GM18870 (cell line): ENCODE results near the gene C2orf49.

Experiments used
- ATAC-seq: cut with Tn5 transposase; IDR thresholded peaks from one replicate; pipeline ENCODE4 v1.9.1; 2021; ENCODE audit warnings: moderate library complexity; ENCODE audit not compliant: unreplicated experiment

The C2orf49 gene

GRCh38 chr2:105380432-105381100 lies 43.2 kb downstream of the C2orf49 start:
- ATAC-seq = no peak

GRCh38 chr2:105381101-105381668 lies 43.8 kb downstream of the C2orf49 start:
- ATAC-seq = no peak

GRCh38 chr2:105382177-105382576 lies 44.8 kb downstream of the C2orf49 start:
- no peak for ATAC-seq

DNA sequence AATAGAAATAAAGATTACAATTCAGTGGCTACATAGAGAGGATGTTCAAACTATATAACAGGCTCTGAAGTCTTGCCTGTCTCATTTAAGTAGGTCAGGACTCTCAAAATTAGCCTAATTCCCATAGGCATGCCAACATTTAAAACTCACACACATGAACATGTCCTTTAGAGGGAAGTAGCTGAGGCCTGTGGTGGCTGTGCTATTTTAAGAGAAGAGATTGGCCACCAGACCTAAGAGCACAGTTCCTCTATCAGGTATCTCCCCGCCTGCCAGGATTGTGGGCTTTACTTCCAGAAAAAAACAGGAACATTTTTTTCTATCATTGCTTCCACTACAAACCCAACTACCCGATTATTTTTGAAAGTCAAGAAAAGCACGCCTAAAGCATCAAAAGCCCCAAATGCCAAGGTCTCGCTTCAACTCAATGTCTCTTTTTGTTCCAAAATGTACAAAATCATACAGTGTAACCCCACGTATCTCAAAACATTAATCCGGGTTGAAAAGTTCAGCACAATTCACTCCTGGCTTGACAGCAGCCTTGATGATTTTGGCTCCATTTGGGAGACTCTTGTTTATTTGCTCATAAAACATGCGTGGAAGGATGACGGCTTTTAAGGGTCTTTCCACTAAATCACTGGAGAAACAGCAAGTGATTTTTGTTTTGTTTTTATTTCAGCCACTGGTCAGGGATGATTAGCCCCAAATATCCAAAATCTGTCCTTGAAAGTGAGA lies 46.3 kb downstream of the C2orf49 start:
- no peak for ATAC-seq

DNA sequence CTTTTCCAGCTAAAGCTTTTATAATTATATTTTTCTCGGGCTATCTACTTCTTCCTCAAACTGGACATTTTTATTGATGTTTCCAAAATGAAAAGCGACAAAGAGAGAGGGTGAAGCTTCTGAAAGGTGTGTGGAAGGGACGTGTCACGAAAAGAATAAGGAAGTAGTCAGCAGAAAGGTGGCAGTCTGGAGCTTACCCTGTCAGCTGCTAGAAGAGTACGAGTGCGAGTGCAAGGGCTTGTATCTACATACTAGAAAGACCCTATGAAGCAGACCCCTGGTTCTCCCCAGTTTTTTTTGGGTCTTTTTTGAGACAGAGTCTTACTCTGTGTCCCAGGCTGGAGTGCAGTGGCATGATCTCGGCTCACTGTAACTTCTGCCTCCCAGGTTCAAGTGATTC lies 46.9 kb downstream of the C2orf49 start:
- no peak for ATAC-seq

DNA sequence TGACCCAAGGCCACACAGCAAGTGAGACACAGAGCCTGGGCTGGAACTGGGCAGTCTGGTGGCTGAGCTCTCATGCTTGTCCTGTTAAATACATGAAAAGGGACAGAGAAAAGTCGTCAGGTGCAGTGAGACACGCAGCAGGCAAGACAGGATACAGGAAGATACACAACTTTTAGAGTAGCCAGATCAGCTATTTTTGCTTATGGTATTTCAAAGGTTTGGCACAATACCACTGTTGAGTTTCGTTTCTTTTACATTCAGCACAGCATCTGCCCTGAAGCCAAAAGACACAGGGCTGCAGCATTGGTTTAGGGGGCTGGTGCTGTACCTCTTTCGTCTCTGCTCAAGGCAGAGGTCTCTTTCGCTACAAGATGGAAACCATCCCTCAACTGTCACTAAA lies 47.5 kb downstream of the C2orf49 start:
- ATAC-seq = no peak

DNA sequence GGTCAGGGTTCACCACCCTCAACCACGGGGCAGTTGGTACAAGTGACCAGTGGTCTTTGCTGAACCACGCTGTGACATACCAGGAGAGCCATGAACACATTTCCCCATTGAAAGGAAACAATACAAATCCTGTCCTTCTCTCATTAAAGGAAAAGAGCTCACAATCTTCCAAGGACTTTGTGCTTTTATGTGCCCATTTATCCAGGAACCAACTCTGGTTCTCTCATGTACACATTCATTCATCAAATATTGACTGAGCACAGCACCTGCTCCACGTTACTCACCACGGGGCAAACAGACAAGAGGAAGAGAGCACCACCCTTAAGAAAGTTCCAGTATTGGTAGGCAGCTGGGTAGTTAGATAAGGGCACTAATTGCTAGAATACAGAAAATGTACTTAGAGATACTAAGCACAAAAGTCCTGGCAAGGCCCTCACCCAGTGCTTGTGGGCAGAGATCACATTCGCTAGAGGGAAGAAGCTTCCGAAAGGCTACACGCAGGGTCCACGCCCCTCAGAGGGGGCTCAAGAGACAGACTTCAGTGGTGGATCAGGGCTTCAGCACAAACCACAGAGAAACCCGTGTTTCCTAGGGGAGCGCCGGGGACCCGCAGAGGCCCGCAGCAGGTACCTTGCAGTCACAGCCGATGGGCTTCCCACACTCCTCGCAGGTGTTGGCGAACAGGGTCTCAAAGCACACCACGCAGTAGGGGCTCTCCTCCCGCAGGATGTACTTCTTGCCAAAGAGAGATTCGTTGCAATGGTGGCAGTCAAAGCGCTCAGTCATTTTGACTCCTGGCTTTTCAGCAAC lies 48.6 kb downstream of the C2orf49 start:
- no peak for ATAC-seq

- no peak for ATAC-seq
These were observed 49.9 kb downstream of the C2orf49 start for GRCh38 chr2:105387225-105387624.

DNA sequence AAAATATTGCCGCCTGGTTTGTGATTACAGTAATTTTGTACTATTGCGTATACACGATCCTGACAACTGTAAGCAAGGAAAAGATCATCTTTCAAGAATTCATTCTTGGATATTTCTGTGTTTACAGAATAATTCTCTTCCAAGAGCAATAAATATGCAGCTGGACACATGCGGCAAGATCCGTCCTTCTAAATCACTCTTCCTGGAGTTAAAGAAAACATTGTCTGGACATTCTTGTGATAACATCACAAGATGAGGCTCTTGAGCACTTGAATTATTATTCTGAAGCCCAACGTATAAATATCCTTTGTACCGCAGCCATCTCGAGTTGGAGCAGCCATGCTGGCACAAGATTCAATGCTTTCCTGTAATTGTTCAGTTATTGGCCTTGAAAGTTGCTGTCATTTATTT lies 51.6 kb downstream of the C2orf49 start:
- no peak for ATAC-seq

GRCh38 chr2:105390454-105390853 lies 53.1 kb downstream of the C2orf49 start:
- ATAC-seq = no peak

DNA sequence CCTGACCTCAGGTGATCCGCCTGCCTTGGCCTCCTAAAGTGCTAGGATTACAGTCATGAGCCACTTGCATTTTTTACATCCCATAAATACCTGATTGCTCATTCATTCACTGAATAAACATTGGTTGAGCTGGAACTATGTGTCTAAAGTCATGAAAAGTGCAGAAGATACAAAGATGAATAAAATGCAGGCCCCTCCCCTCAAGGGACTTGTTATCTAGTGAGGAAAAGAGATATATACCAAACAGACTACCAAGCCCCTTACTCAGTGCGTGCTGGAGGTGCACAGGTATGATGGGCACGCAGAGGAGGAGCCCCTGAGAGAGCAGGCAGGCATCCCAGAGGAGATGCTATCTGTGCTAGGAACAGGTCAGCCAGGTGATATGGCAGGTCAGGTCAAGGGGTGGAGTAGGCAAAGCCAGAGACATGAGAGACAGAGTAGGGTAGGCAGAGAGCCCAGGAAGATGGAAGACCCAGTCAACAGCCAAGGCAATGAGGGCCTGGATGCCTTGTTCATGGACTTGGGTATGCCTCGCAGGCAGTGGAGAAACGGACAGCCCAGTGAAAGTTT lies 53.8 kb downstream of the C2orf49 start:
- ATAC-seq = no peak

DNA sequence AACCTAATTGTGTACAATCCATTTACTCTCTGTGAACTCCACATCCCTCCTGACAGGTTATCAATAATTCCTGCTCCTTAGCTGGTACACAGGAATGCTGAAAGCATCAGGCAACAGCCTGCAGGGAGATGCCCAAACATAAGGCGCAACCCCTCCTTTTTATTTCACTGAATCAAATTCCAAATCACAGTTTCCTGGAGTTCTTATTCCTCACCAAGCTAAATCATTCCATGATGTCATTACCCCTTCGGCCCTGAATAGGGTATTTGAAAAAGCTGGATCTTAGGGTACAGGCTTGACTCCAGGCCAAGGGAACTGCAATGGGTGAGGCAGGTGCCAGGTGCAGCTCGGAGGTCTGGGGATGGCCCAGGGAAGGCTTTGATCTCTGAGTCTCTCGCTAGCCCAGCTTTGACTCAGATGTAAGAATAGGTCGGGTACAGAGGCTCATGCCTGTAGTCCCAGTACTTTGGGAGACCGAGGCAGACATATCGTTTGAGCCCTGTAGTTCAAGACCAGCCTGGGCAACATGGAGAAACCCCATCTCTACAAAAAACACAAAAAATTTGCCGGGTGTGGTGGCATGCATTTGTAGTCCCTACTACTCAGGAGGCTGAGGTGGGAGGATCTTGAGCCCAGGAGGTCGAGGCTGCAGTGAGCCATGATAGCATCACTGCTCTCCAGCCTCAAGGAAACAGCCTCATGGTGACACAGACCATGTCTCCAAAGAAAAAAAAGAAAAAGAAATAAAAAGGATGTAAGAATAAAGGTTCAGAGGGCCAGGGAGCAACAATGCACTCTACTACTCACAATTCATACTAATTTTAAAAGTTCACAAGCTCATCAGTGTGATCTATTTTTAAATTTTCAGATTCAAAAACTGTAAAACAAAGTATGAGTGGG lies 54.7 kb downstream of the C2orf49 start:
- ATAC-seq = no peak

DNA sequence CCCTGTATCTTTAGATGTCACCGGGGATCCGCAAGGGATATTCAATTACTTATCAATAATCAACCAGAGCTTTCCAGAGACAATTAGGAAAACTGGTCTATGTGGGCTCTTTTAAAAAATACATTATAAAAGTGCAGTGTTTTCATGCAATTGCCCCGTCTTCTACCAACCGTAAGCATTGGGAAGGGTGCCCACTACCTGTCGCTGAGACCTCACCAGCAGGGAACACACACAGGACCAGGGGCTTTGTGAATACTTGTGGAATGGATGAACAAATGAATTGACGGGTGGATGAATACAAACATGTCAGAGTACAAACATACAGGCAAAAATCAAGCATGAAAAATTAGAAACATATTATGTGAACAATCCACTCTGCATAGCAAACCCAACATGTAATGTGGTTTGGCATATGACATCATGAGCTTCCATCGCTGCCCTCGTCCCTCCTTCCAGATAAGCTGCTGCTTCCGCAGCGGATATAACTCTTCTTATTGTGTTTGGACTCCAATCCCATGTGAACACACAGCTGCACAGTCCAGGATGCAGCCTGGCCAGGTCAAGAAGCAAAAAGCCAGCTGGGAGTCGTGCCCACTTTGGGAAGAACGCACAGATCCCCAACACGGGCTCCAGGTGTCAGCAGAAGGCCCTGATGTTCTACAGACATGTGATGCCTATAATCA lies 56.2 kb downstream of the C2orf49 start:
- ATAC-seq = no peak

- no peak for ATAC-seq
These were observed 57.7 kb downstream of the C2orf49 start for GRCh38 chr2:105394951-105395611.

DNA sequence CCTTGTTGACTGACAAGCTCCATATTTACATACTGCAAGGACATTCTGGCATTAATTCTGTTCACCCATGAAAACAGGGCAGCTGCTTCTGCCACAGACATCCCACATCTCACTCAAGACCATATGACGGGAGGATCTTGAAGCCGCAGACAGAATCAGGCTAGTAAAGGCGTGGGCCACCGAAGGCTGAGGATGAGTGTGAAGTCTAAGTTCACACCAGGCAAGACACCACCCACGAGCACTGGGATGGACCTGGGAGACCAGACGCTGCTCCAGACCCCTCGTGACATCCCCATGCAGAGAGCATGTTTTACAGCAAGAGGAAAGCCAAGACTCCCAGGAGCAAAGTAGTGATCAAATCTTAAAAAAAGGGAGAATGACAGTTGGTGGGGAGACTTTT lies 58.4 kb downstream of the C2orf49 start:
- no peak for ATAC-seq

DNA sequence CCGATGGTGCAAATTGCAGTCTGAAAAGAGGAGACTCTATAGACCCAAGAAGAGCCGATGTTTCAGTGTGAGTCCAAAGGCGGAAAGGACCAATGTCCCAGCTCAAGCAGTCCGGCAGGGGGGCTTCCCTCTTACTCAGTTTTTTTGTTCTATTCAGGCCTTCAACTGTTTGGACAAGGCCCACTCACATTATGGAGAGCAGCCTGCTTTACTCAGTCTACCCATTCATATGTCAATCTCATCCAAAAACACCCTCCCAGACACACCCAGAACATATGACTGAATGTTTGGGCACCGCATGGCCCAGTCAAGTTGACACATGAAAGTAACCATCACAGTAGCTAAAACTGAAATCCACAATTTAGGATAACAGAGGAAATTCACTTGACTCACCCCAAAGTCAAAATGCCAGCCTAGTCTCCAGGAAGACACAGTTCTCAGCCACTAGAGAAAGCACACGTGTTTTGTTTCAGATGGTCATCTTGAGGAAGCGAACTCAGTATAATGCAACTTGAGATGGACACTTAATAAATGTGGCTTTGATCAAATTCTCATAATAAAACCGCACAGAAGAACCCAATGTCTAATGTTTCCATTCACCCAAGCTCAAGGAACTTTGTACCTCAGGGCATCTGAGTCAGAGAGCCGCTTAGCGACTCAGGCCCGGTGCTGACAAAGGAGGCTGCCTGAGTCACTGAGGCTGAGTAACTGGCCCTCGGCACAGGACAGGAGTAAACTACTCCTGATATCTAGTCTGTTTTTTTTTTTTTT lies 59.1 kb downstream of the C2orf49 start:
- no peak for ATAC-seq

DNA sequence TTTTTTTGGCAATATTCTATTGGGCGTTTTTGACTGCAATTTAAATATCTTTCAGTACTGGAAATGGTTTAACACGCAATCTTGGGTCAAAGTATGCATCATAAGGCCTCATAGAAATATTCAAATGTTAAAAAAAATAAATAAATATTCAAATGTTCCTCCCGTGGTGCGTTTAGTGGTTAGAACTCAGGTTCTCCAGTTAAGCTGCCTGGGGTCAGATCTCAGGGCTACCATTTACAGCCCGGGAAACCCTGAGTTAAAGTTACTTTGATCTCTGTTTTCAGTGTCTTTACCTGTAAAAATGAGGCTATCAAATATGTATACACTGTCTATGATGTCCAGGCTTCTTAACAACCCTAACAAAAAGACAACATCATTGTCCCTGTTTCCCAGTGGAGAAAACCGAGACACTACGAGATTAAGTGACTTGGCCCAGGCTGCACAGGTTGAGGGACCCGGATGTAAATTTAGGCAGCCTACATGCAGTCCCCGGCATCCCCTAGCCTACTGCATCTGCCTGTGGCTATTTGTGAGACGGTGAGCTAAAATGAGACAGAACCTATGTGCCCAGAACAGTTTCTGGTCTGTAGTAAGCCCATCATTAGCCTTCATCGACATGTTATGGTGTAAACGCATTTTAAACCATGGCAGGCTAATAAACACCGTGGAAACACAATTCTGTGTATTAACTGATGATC lies 59.8 kb downstream of the C2orf49 start:
- no peak for ATAC-seq

DNA sequence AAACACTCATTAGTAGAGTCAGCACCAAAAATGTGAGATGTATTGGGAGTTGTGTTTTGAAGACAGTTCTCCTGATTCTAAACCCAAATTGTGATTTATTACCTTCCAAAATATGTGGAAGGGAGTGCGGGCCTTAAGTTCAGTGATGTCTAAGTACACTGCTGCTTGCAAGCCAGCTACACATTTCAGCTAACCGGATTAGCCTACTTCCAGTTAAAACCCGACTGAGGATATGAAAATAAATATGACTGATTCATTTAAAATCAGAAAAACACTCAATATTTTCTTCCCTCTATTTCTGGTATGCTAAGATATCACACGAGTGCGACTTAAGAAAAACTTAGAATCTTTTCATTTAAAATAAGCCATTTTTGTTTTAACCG lies 60.6 kb downstream of the C2orf49 start:
- no peak for ATAC-seq
